GM21825 (cell line): ENCODE data around the gene MYO1C.
"Not testable (repeated sequence)": the region's sequence is repeated elsewhere in the genome, so short reads cannot be mapped to it uniquely, and the experiment has no call there.

Experiments used
- ATAC-seq: cut with Tn5 transposase; IDR thresholded peaks from one replicate; pipeline ENCODE4 v1.9.1; 2021; ENCODE audit warnings: mild to moderate bottlenecking, moderate library complexity; ENCODE audit not compliant: unreplicated experiment

MYO1C gene

GRCh38 chr17:1492249-1493206, at the start of gene MYO1C:
TSS of gene MYO1C (minus strand) at chr17:1492686. CDS start at chr17:1492487, 199 bp downstream.
- ATAC-seq = no peak

- no peak for ATAC-seq
Measured at GRCh38 chr17:1541367-1541904, 49.0 kb upstream of the MYO1C start.

GRCh38 chr17:1539811-1540210, 47.3 kb upstream of the MYO1C start:
- ATAC-seq = no peak

- no peak for ATAC-seq
Measured at GRCh38 chr17:1535737-1536136, 43.3 kb upstream of the MYO1C start.

- ATAC-seq = no peak
Measured at GRCh38 chr17:1533661-1534325, 41.3 kb upstream of the MYO1C start.

GRCh38 chr17:1532836-1533602, 40.5 kb upstream of the MYO1C start:
- ATAC-seq = no peak

GRCh38 chr17:1529863-1530262, 37.4 kb upstream of the MYO1C start:
- ATAC-seq = no peak

- not testable (repeated sequence) for ATAC-seq
Measured at GRCh38 chr17:1526876-1527275, 34.4 kb upstream of the MYO1C start.

- no peak for ATAC-seq
Measured at GRCh38 chr17:1522626-1523025, 30.1 kb upstream of the MYO1C start.

GRCh38 chr17:1521086-1521640, 28.7 kb upstream of the MYO1C start:
- ATAC-seq = no peak

GRCh38 chr17:1519678-1520077, 27.2 kb upstream of the MYO1C start:
- ATAC-seq = no peak

- no peak for ATAC-seq
Measured at GRCh38 chr17:1518410-1518809, 25.9 kb upstream of the MYO1C start.

GRCh38 chr17:1516388-1517161, 24.1 kb upstream of the MYO1C start, which contains the start of gene INPP5K:
TSS of gene INPP5K (minus strand) at chr17:1516612. CDS start at chr17:1516499, 113 bp downstream.
- peak; percentile 82 for ATAC-seq

- ATAC-seq = peak; percentile 9
Measured at GRCh38 chr17:1515640-1516387, 23.3 kb upstream of the MYO1C start.

- no peak for ATAC-seq
Measured at GRCh38 chr17:1512351-1512750, 19.9 kb upstream of the MYO1C start.

- ATAC-seq = no peak
Measured at GRCh38 chr17:1511756-1512321, 19.4 kb upstream of the MYO1C start.

- ATAC-seq = no peak
Measured at GRCh38 chr17:1511290-1511689, 18.8 kb upstream of the MYO1C start.

GRCh38 chr17:1509290-1509881, 16.9 kb upstream of the MYO1C start:
- ATAC-seq = no peak
